K562 (cell line): ENCODE data around the gene PRKD2. TPM values are rescaled to one million over a fixed set of nuclear protein-coding genes. Genes with fewer than 3 reads are reported as not detected.

Source experiments
- ATAC-seq: fragments of 200-7000 bp; cut with Tn5 transposase; 3 replicates; pipeline ENCODE4 v1.9.1; 2020; ENCODE audit warnings: moderate library complexity
- BruUV-seq: library from RNA; stranded (reverse); fragments of 400-500 nt; replicated peaks from 2 replicates; lab custom pipeline; 2021; lab: Mats Ljungman, UMichigan
- CTCF ChIA-PET: fragments of 300-600 bp; formaldehyde crosslinking; extraction: SDS; loops from one replicate; lab custom pipeline; 2021; ENCODE audit warnings: low intra/inter-chr PET ratio; lab: Yijun Ruan, JAX
- POLR2A ChIA-PET: fragments of 300-600, 350-650 bp; sonication (Branson Sonifier 250); formaldehyde crosslinking; extraction: SDS; loops from one replicate; lab custom pipeline; 2021; ENCODE audit warnings: antibody characterized with exemption, inconsistent platforms; lab: Yijun Ruan, JAX
- DNase-seq, 4 experiments: peaks; one replicate each; pipeline versions ENCODE4 v3.0.0 to v3.0.0-alpha.2; 2011 to 2018; ENCODE audit warnings: low spot score in 3 of 4, mixed read lengths in 3 of 4; ENCODE audit errors: extremely low read depth in 1 of 4
- FAIRE-seq: peaks from 2 replicates; lab custom pipeline; 2011; peaks lifted over from hg19 to GRCh38; lab: Jason Lieb, UNC
- H2AFZ ChIP-seq: 2 replicates; pipeline ENCODE4 v1.6.0; 2011; ENCODE audit warnings: low read depth, low read length, control low read depth, inconsistent platforms
- H3K27ac ChIP-seq: fragments of 200-600 bp; 3 replicates; pipeline ENCODE4 v1.8.0; 2011; ENCODE audit warnings: low read depth, mild to moderate bottlenecking, control low read depth, inconsistent platforms, low read length, moderate library complexity, mixed read lengths; ENCODE audit errors: extremely low read depth
- H3K27me3 ChIP-seq, 2 experiments: fragments of 300-600 bp in 1 of 2; 2 replicates in 1 of 2; 3 replicates in 1 of 2; pipeline versions ENCODE4 v1.6.0 to v1.8.0; 2011; ENCODE audit warnings: inconsistent platforms in 2 of 2, low read length in 2 of 2, mild to moderate bottlenecking in 1 of 2, mixed read lengths in 1 of 2, moderate library complexity in 1 of 2; ENCODE audit not compliant: control insufficient read depth in 2 of 2, insufficient read depth in 2 of 2
- H3K36me3 ChIP-seq: fragments of 300-600 bp; 3 replicates; pipeline ENCODE4 v1.8.0; 2011; ENCODE audit warnings: mild to moderate bottlenecking, low read length, inconsistent platforms; ENCODE audit not compliant: control insufficient read depth, insufficient read depth
- H3K4me1 ChIP-seq, 2 experiments: fragments of 200-600 bp in 1 of 2; replicated peaks in 1 of 2; 2 replicates in 1 of 2; 3 replicates in 1 of 2; pipeline versions ENCODE4 v1.5.1 to v1.8.0; 2011; ENCODE audit warnings: inconsistent platforms in 2 of 2, low read length in 2 of 2, mild to moderate bottlenecking in 1 of 2, mixed read lengths in 1 of 2, moderate library complexity in 1 of 2; ENCODE audit not compliant: control insufficient read depth in 2 of 2, insufficient read depth in 2 of 2
- H3K4me2 ChIP-seq: 2 replicates; pipeline ENCODE4 v1.6.1; 2011; ENCODE audit warnings: low read length, control low read depth, inconsistent platforms, mixed read lengths; ENCODE audit not compliant: insufficient read depth
- H3K4me3 ChIP-seq: fragments of 200-600 bp; sonication (generic), shearing (Covaris generic); 2 replicates; pipeline ENCODE4 v1.5.1; 2016; ENCODE audit warnings: control low read depth, inconsistent platforms
- H3K79me2 ChIP-seq: fragments of 200-600 bp; 3 replicates; pipeline ENCODE4 v1.8.0; 2011; ENCODE audit warnings: low read length, inconsistent platforms; ENCODE audit not compliant: control insufficient read depth, insufficient read depth
- H3K9ac ChIP-seq, 2 experiments: 2 replicates each; pipeline versions ENCODE4 v1.6.0 to v1.6.1; 2011; ENCODE audit warnings: low read depth in 2 of 2, low read length in 2 of 2, control low read depth in 1 of 2, inconsistent platforms in 1 of 2, mild to moderate bottlenecking in 1 of 2, mixed read lengths in 1 of 2; ENCODE audit not compliant: insufficient read depth in 1 of 2
- H3K9me1 ChIP-seq: one replicate; pipeline ENCODE4 v1.6.0; 2011; ENCODE audit warnings: inconsistent platforms, mild to moderate bottlenecking, low read length, moderate library complexity; ENCODE audit not compliant: control insufficient read depth, insufficient read depth
- H3K9me3 ChIP-seq: replicated peaks from 2 replicates; pipeline ENCODE4 v1.5.1; 2011; ENCODE audit warnings: low read depth, low read length, inconsistent platforms; ENCODE audit not compliant: control insufficient read depth, insufficient read depth
- H4K20me1 ChIP-seq: replicated peaks from 2 replicates; pipeline ENCODE4 v1.6.1; 2011; ENCODE audit warnings: low read length, inconsistent platforms, mixed read lengths; ENCODE audit not compliant: control insufficient read depth, insufficient read depth
- ARID4B ChIP-seq: sonication (generic); formaldehyde crosslinking; IDR thresholded peaks from 2 replicates; pipeline ENCODE4 v1.8.0; 2022; ENCODE audit warnings: mild to moderate bottlenecking, missing genetic modification reagents
- C11orf30 ChIP-seq: fragments of 450-650 bp; IDR thresholded peaks from 2 replicates; pipeline ENCODE4 v1.6.1; 2016; ENCODE audit warnings: low read depth, mild to moderate bottlenecking
- GABPA ChIP-seq: fragments of 200-800 bp; sonication (Bioruptor generic); conservative IDR thresholded peaks from 2 replicates; pipeline ENCODE4 v1.6.1; 2016; ENCODE audit warnings: low read depth, missing genetic modification characterization, missing compliant biosample characterization
- MECOM ChIP-seq: fragments of 250-450 bp; sonication (Bioruptor Pico); IDR thresholded peaks from 2 replicates; pipeline ENCODE4 v1.8.0; 2022; ENCODE audit warnings: inconsistent platforms
- NFE2 ChIP-seq: IDR thresholded peaks from 2 replicates; pipeline ENCODE4 v1.6.1; 2014; ENCODE audit warnings: antibody characterized with exemption, low read depth
- RAD51 ChIP-seq: fragments of 450-650 bp; IDR thresholded peaks from 2 replicates; pipeline ENCODE4 v1.7.1; 2016; ENCODE audit warnings: low read depth, mild to moderate bottlenecking, borderline replicate concordance
- WGBS: fragments of 100-300 bp; shearing (Covaris generic); methylation state at CpG from one replicate; pipeline ENCODE4 v1.1.6; 2016; ENCODE audit warnings: low coverage, mixed read lengths; ENCODE audit not compliant: insufficient coverage; ENCODE audit errors: missing lambda C conversion rate; 5-methylcytosine and 5-hydroxymethylcytosine counted together
- in situ Hi-C: fragments of 300-500 bp; cut with MboI; formaldehyde crosslinking; loops from 4 replicates; pipeline ENCODE4 v1.15.0; 2018; ENCODE audit warnings: inconsistent platforms, mixed read lengths
- intact Hi-C: fragments of 100-400 bp; cut with micrococcal nuclease; formaldehyde crosslinking; loops from 2 replicates; pipeline ENCODE4 v1.14.2; 2022
- polyA plus RNA-seq, 8 experiments: library from polyadenylated mRNA; depleted of rRNA in 4 of 8; stranded (reverse) in 5 of 8; unstranded in 3 of 8; fragments of >200 nt; fragmentation: Nextera tagmentation in 2 of 8; fragmentation: Illumina TruSeq in 1 of 8; extraction: Ambion mirVana in 2 of 8; extraction: Trizol in 1 of 8; gene quantifications; 2 replicates each; pipeline versions ENCODE4 v1.2.1 to v1.2.3, GENCODE V29; 2011 to 2014; ENCODE audit warnings: inconsistent platforms in 1 of 8, missing spikeins in 1 of 8
- total RNA-seq, 7 experiments: library from RNA; depleted of rRNA in 6 of 7; stranded (reverse); fragments of >200 nt in 6 of 7; fragmentation: Illumina TruSeq in 2 of 7; extraction: Trizol in 2 of 7; gene quantifications; 2 replicates each; pipeline versions ENCODE4 v1.2.1 to v1.2.3, GENCODE V29; 2011 to 2021; ENCODE audit warnings: low replicate concordance in 1 of 7

Gene PRKD2
- total and polyA plus RNA-seq, 9 of the 15 experiments (the other 6 are each of a cell fraction or from before 2014, with no cell fraction given): 1.8 to 60.0 (median 15.0) TPM

- H3K27me3 ChIP-seq: no peaks in the 10 kb centered on the region
- CTCF ChIA-PET: interaction anchor here (0.6 to 1.5 kb wide), 2 partner anchors 81 to 369 kb away, joined by 3 to 4 read pairs; no protein-coding TSS in a partner anchor
- peaks cover 9% of the 10 kb centered on the region; the same call in 2 of the 3 replicates for H3K36me3 ChIP-seq
- H3K9ac ChIP-seq: peak overlapping the region in 1 of 2 experiments; percentile 18; a peak in 1 of 4 replicates
- no peak overlapping the region for H3K27ac ChIP-seq
- H3K9me3 ChIP-seq: no peaks in the 10 kb centered on the region
- intact Hi-C loops: loop anchor here (5.0 kb wide), 1 partner anchor 67 kb away; no protein-coding TSS in a partner anchor
- no peak overlapping the region for H3K4me3 ChIP-seq
- 32% methylated on average over 7 of the region's 7 CpGs for WGBS
- TF ChIP-seq NFE2: 0 out of 2 replicates have a peak, but pooled peaks have one; percentile 28
- TF ChIP-seq C11orf30: peak; percentile 23; the same call in 1 of the 2 replicates
- no peak for TF ChIP-seq RAD51
- no peak overlapping the region; the same call in 1 of the 2 replicates for H2AFZ ChIP-seq
- in situ Hi-C loops: loop anchor here (10.0 kb wide), 1 partner anchor 235 kb away; no protein-coding TSS in a partner anchor
- no peaks in the 10 kb centered on the region for H3K9me1 ChIP-seq
- peak; percentile 49 for FAIRE-seq
- no TSS peak for BruUV-seq
- ATAC-seq: peak; percentile 16; the same call in 1 of the 3 replicates
- no peak for DNase-seq
- H4K20me1 ChIP-seq: no peaks in the 10 kb centered on the region
- H3K79me2 ChIP-seq: no peaks in the 10 kb centered on the region
- H3K4me1 ChIP-seq: peaks cover 2 to 13% of the 10 kb centered on the region in 2 experiments; a peak in 4 of 5 replicates
- POLR2A ChIA-PET: interaction anchor here (0.9 to 1.2 kb wide), 2 partner anchors 24 to 27 kb away, joined by 3 read pairs; no protein-coding TSS in a partner anchor
- H3K4me2 ChIP-seq: no peak overlapping the region
These were observed 43.0 kb upstream of the PRKD2 start for GRCh38 chr19:46759817-46760333.

GRCh38 chr19:46759206-46759605 lies 42.3 kb upstream of the PRKD2 start:
- H3K4me1 ChIP-seq: peaks cover 2 to 13% of the 10 kb centered on the region in 2 experiments; a peak in 4 of 5 replicates
- H3K79me2 ChIP-seq: no peaks in the 10 kb centered on the region
- no peaks in the 10 kb centered on the region for H4K20me1 ChIP-seq
- no peaks in the 10 kb centered on the region for H3K27me3 ChIP-seq
- H3K36me3 ChIP-seq: peaks cover 9% of the 10 kb centered on the region; the same call in 2 of the 3 replicates
- no peak overlapping the region for H3K4me2 ChIP-seq
- no peak overlapping the region for H3K4me3 ChIP-seq
- no peak overlapping the region for H3K27ac ChIP-seq
- intact Hi-C loops (loop anchor here (5.0 kb wide), 1 partner anchor 68 kb away; no protein-coding TSS in a partner anchor), in situ Hi-C loops (loop anchor here (10.0 kb wide), 1 partner anchor 236 kb away; no protein-coding TSS in a partner anchor)
- CTCF ChIA-PET: interaction anchor here (0.6 to 1.5 kb wide), 2 partner anchors 82 to 370 kb away, joined by 3 to 4 read pairs; no protein-coding TSS in a partner anchor
- no peaks in the 10 kb centered on the region for H3K9me1 ChIP-seq
- POLR2A ChIA-PET: interaction anchor here (0.5 to 3.0 kb wide), 3 partner anchors 8 to 262 kb away, joined by 3 to 11 read pairs (median 4); no protein-coding TSS in a partner anchor
- 47% methylated on average over 5 of the region's 6 CpGs for WGBS
- H3K9ac ChIP-seq: no peak overlapping the region
- H2AFZ ChIP-seq: no peak overlapping the region
- BruUV-seq: no TSS peak
- DNase-seq (no peak), ATAC-seq (no peak), FAIRE-seq (no peak)
- H3K9me3 ChIP-seq: no peaks in the 10 kb centered on the region
- TF ChIP-seq ARID4B (CRISPR knock-in tag): no peak
- TF ChIP-seq GABPA: no peak
- no peak for TF ChIP-seq MECOM (CRISPR knock-in tag)
